Measurements from ENCODE around the gene TMEM80.
"Not testable (repeated sequence)": the region's sequence is repeated elsewhere in the genome, so short reads cannot be mapped to it uniquely, and the experiment has no call there.

TMEM80 gene

DNA sequence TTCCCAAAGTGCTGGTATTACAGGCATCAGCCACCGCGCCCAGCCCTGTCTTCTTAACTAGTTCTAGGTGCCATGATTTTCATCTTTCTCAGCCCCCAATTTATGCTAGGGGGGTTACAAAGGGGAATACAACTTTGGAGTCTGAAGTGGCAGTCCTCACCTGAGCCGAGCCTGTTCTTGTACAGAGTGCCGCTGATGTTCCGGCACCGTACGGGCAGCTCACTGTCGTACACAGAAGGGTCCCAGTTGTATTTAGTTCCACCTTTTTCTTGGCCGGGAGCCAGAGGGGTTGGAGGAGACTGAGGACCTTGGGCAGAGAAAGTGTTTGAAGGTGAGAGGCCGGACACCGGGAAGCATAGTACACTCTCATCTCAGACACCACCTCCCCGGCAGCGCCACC lies 7.9 kb upstream of the TMEM80 start:
- Histone ChIP-seq H2BK12ac (ENCODE audit: low read length) (no peak overlapping the region), H3K27me3 (ENCODE audit: control insufficient read depth in 3 of 3, insufficient read depth in 3 of 3, low read depth in 1 of 3, low read length in 3 of 3) (peaks cover 0 to 2% (median 0%) of the 10 kb centered on the region in 3 experiments), H2AK5ac (ENCODE audit: low read depth, low read length) (no peak overlapping the region), H3K4me2 (ENCODE audit: insufficient read depth, low read length, poor library complexity, severe bottlenecking) (no peak overlapping the region), H3K27ac (replicated peaks; ENCODE audit: low read length) (no peak overlapping the region), H2AFZ (ENCODE audit: low read length) (no peak overlapping the region), H3K9ac (ENCODE audit: low read depth, low read length, poor library complexity) (no peak overlapping the region), H3K79me1 (ENCODE audit: low read depth, low read length) (peaks cover 11% of the 10 kb centered on the region), H3K4me1 (ENCODE audit: control insufficient read depth in 2 of 2, insufficient read depth in 1 of 2, low read depth in 1 of 2, low read length in 2 of 2) (peaks cover 1 to 2% of the 10 kb centered on the region in 2 donors), H3K23ac (ENCODE audit: low read depth, low read length, poor library complexity) (peak overlapping the region; percentile 80), H4K91ac (ENCODE audit: low read depth, low read length, poor library complexity) (no peak overlapping the region), H3K9me3 (replicated peaks in 1 of 2; ENCODE audit: control insufficient read depth in 2 of 2, insufficient read depth in 1 of 2, low read depth in 1 of 2, low read length in 2 of 2) (no peaks in the 10 kb centered on the region), H3K4me3 (ENCODE audit: low read length in 2 of 2) (no peak overlapping the region), H2BK120ac (ENCODE audit: low read depth, low read length) (no peak overlapping the region), H3K14ac (ENCODE audit: low read length) (no peak overlapping the region), H3K4ac (ENCODE audit: low read length) (no peak overlapping the region), H3K18ac (ENCODE audit: low read length) (no peak overlapping the region), H4K8ac (ENCODE audit: low read depth, low read length) (no peak overlapping the region), H2BK5ac (ENCODE audit: low read length) (no peak overlapping the region), H3K36me3 (replicated peaks in 1 of 2; ENCODE audit: control insufficient read depth in 2 of 2, insufficient read depth in 2 of 2, low read length in 2 of 2) (peaks cover 39 to 83% of the 10 kb centered on the region in 2 donors), H2BK15ac (ENCODE audit: low read length) (no peak overlapping the region)
- no CpG with 5 or more reads among the region's 13 CpGs for WGBS, 2 donors (ENCODE audit: extremely low coverage in 2 of 2, insufficient read length in 2 of 2, insufficient replicate concordance in 1 of 2)
- no peak for DNase-seq (ENCODE audit: low spot score)

DNA sequence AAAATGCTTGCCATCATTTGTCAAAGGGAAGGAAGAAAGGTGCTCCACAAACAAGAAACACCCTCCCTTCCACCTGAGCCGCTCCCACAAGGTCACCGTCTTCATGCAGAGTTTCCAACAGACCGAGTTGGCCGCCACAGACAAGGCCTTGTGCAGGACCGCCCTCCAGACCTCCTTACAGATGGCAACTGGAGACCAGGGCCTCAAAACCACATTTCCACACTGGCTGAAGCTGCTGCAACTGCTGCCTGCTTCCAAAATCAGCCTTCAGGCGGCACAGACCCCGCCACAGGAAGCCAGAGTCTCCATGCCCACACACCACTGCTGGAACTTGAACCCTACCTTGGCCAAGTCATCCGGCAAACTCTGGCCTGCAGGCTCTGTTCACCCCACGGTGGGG lies 6.9 kb upstream of the TMEM80 start:
- H3K36me3 ChIP-seq (replicated peaks in 1 of 2; ENCODE audit: control insufficient read depth in 2 of 2, insufficient read depth in 2 of 2, low read length in 2 of 2), result peaks cover 35 to 74% of the 10 kb centered on the region in 2 donors

DNA sequence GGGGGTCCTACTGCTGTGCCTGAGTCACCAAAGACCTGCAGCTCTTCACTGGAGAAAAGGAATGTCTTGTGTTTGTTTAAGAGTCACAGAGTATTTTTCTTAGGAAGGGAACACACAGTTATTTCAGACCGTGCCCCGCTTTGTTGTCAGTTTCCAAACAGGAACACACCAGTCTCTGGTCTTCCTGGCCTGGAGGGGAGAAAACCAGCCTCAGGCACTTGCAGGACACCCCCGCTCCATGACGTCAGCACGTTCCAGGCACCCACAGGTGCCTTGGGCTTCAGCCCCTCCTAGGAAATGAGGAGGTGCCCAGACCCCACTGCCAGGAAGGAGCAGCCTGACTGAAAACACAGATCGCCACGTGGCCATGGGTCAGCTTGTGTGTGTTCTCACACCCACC lies 6.0 kb upstream of the TMEM80 start:
- no peak overlapping the region for H3K4me2 ChIP-seq (ENCODE audit: insufficient read depth, low read length, poor library complexity, severe bottlenecking)
- no peak overlapping the region for H3K18ac ChIP-seq (ENCODE audit: low read length)
- no peak for DNase-seq (ENCODE audit: low spot score)

More for the DNA sequence above, 6.9 kb upstream of the TMEM80 start:
- no peak overlapping the region for H3K27ac ChIP-seq (replicated peaks; ENCODE audit: low read length)
- H3K14ac ChIP-seq (ENCODE audit: low read length), result no peak overlapping the region
- no peak overlapping the region for H2AK5ac ChIP-seq (ENCODE audit: low read depth, low read length)
- H2BK12ac ChIP-seq (ENCODE audit: low read length), result no peak overlapping the region
- H4K8ac ChIP-seq (ENCODE audit: low read depth, low read length), result peak overlapping the region; percentile 82
- no peak overlapping the region for H3K9ac ChIP-seq (ENCODE audit: low read depth, low read length, poor library complexity)
- no peak for DNase-seq (ENCODE audit: low spot score)
- H3K27me3 ChIP-seq (ENCODE audit: control insufficient read depth in 3 of 3, insufficient read depth in 3 of 3, low read depth in 1 of 3, low read length in 3 of 3), result peaks cover 0 to 2% (median 0%) of the 10 kb centered on the region in 3 experiments
- H3K4me2 ChIP-seq (ENCODE audit: insufficient read depth, low read length, poor library complexity, severe bottlenecking), result no peak overlapping the region
- H2BK120ac ChIP-seq (ENCODE audit: low read depth, low read length), result peak overlapping the region; percentile 72
- H4K91ac ChIP-seq (ENCODE audit: low read depth, low read length, poor library complexity), result no peak overlapping the region
- H3K4me3 ChIP-seq (ENCODE audit: low read length in 2 of 2), result no peak overlapping the region
- no CpG with 5 or more reads among the region's 9 CpGs for WGBS, 2 donors (ENCODE audit: extremely low coverage in 2 of 2, insufficient read length in 2 of 2, insufficient replicate concordance in 1 of 2)
- H3K79me1 ChIP-seq (ENCODE audit: low read depth, low read length), result peaks cover 14% of the 10 kb centered on the region
- H2AFZ ChIP-seq (ENCODE audit: low read length), result no peak overlapping the region
- no peaks in the 10 kb centered on the region for H3K9me3 ChIP-seq (replicated peaks in 1 of 2; ENCODE audit: control insufficient read depth in 2 of 2, insufficient read depth in 1 of 2, low read depth in 1 of 2, low read length in 2 of 2)
- H3K18ac ChIP-seq (ENCODE audit: low read length), result peak overlapping the region; percentile 48
- peaks cover 6 to 9% of the 10 kb centered on the region in 2 donors for H3K4me1 ChIP-seq (ENCODE audit: control insufficient read depth in 2 of 2, insufficient read depth in 1 of 2, low read depth in 1 of 2, low read length in 2 of 2)
- H3K23ac ChIP-seq (ENCODE audit: low read depth, low read length, poor library complexity), result peak overlapping the region; percentile 73
- H3K4ac ChIP-seq (ENCODE audit: low read length), result no peak overlapping the region
- no peak overlapping the region for H2BK15ac ChIP-seq (ENCODE audit: low read length)
- no peak overlapping the region for H2BK5ac ChIP-seq (ENCODE audit: low read length)

DNA sequence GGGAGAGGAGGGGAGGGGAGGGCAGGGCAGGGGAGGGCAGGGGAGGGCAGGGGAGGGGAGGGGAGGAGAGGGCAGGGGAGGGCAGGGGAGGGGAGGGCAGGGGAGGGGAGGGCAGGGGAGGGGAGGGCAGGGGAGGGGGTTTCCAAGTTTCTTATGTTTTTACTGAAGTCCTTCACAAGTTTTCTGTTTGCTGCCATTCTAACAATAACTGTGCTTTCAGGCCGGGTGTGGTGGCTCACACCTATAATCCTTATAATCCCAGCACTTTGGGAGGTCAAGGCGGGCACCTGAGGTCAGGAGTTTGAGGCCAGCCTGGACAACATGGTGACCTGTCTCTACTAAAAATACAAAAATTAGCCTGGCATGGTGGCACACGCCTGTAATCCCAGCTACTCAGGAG lies 5.4 kb upstream of the TMEM80 start:
- peaks cover 30 to 58% of the 10 kb centered on the region in 2 donors for H3K36me3 ChIP-seq (replicated peaks in 1 of 2; ENCODE audit: control insufficient read depth in 2 of 2, insufficient read depth in 2 of 2, low read length in 2 of 2)
- H3K4me2 ChIP-seq (ENCODE audit: insufficient read depth, low read length, poor library complexity, severe bottlenecking); H4K91ac ChIP-seq (ENCODE audit: low read depth, low read length, poor library complexity); DNase-seq (ENCODE audit: low spot score); H3K23ac ChIP-seq (ENCODE audit: low read depth, low read length, poor library complexity); H3K9ac ChIP-seq (ENCODE audit: low read depth, low read length, poor library complexity); H4K8ac ChIP-seq (ENCODE audit: low read depth, low read length); H2BK120ac ChIP-seq (ENCODE audit: low read depth, low read length); H2AK5ac ChIP-seq (ENCODE audit: low read depth, low read length); H3K4ac ChIP-seq (ENCODE audit: low read length); H3K18ac ChIP-seq (ENCODE audit: low read length); H2BK5ac ChIP-seq (ENCODE audit: low read length); H2BK15ac ChIP-seq (ENCODE audit: low read length); H3K4me3 ChIP-seq (ENCODE audit: low read length in 2 of 2); H2AFZ ChIP-seq (ENCODE audit: low read length); H3K9me3 ChIP-seq (replicated peaks in 1 of 2; ENCODE audit: control insufficient read depth in 2 of 2, insufficient read depth in 1 of 2, low read depth in 1 of 2, low read length in 2 of 2); H2BK12ac ChIP-seq (ENCODE audit: low read length); H3K27me3 ChIP-seq (ENCODE audit: control insufficient read depth in 3 of 3, insufficient read depth in 3 of 3, low read depth in 1 of 3, low read length in 3 of 3); H3K27ac ChIP-seq (replicated peaks; ENCODE audit: low read length); H3K14ac ChIP-seq (ENCODE audit: low read length): not testable (repeated sequence)
- H3K4me1 ChIP-seq (ENCODE audit: control insufficient read depth in 2 of 2, insufficient read depth in 1 of 2, low read depth in 1 of 2, low read length in 2 of 2), result peaks cover 13 to 15% of the 10 kb centered on the region in 2 donors
- no CpG with 5 or more reads among the region's 3 CpGs for WGBS, 2 donors (ENCODE audit: extremely low coverage in 2 of 2, insufficient read length in 2 of 2, insufficient replicate concordance in 1 of 2)
- H3K79me1 ChIP-seq (ENCODE audit: low read depth, low read length), result peaks cover 20% of the 10 kb centered on the region

More for the DNA sequence above, 6.0 kb upstream of the TMEM80 start:
- H3K27me3 ChIP-seq (ENCODE audit: control insufficient read depth in 3 of 3, insufficient read depth in 3 of 3, low read depth in 1 of 3, low read length in 3 of 3), result peaks cover 0 to 1% (median 0%) of the 10 kb centered on the region in 3 experiments
- no peak overlapping the region for H2BK12ac ChIP-seq (ENCODE audit: low read length)
- H3K4me3 ChIP-seq (ENCODE audit: low read length in 2 of 2), result no peak overlapping the region
- H3K27ac ChIP-seq (replicated peaks; ENCODE audit: low read length), result no peak overlapping the region
- H2BK120ac ChIP-seq (ENCODE audit: low read depth, low read length), result no peak overlapping the region
- H2BK5ac ChIP-seq (ENCODE audit: low read length), result no peak overlapping the region
- H2AK5ac ChIP-seq (ENCODE audit: low read depth, low read length), result no peak overlapping the region
- no peak overlapping the region for H2AFZ ChIP-seq (ENCODE audit: low read length)
- H3K14ac ChIP-seq (ENCODE audit: low read length), result no peak overlapping the region
- no peak overlapping the region for H4K8ac ChIP-seq (ENCODE audit: low read depth, low read length)
- H3K79me1 ChIP-seq (ENCODE audit: low read depth, low read length), result peaks cover 20% of the 10 kb centered on the region
- peaks cover 31 to 64% of the 10 kb centered on the region in 2 donors for H3K36me3 ChIP-seq (replicated peaks in 1 of 2; ENCODE audit: control insufficient read depth in 2 of 2, insufficient read depth in 2 of 2, low read length in 2 of 2)
- H3K9me3 ChIP-seq (replicated peaks in 1 of 2; ENCODE audit: control insufficient read depth in 2 of 2, insufficient read depth in 1 of 2, low read depth in 1 of 2, low read length in 2 of 2), result no peaks in the 10 kb centered on the region
- no peak overlapping the region for H2BK15ac ChIP-seq (ENCODE audit: low read length)
- H3K4ac ChIP-seq (ENCODE audit: low read length), result peak overlapping the region; percentile 53
- WGBS, 2 donors (ENCODE audit: extremely low coverage in 2 of 2, insufficient read length in 2 of 2, insufficient replicate concordance in 1 of 2), result no CpG with 5 or more reads among the region's 7 CpGs
- H3K9ac ChIP-seq (ENCODE audit: low read depth, low read length, poor library complexity), result peak overlapping the region; percentile 21
- H3K23ac ChIP-seq (ENCODE audit: low read depth, low read length, poor library complexity), result no peak overlapping the region
- H4K91ac ChIP-seq (ENCODE audit: low read depth, low read length, poor library complexity), result no peak overlapping the region
- H3K4me1 ChIP-seq (ENCODE audit: control insufficient read depth in 2 of 2, insufficient read depth in 1 of 2, low read depth in 1 of 2, low read length in 2 of 2), result peaks cover 13 to 15% of the 10 kb centered on the region in 2 donors
